ENCODE results near the gene MYO3B. TPM values are rescaled to one million over a fixed set of nuclear protein-coding genes. Genes with fewer than 3 reads are reported as not detected.

MYO3B gene
- polyA plus RNA-seq, 3 donors from 2014 or later = not detected

DNA sequence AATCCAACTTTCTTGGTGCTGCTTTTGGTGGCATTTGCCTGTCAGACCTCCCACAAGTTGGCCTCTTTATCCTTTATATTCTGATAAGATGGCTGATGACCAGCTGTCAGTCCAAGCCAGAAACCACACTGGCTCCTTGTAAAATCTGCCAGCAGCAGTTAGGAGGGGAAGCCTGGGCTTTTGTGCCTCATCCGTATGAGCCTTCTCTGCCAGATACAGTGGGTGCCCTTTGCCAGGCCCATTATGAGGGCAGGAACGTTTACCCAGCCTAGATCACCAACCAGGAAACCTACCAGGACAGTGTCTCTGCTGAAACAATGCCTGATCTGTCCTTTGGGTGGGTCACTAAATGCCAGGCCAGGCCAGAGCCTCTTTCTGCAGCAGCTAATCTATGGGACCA is 334.3 kb downstream of the MYO3B start:
- peaks cover 8 to 15% of the 10 kb centered on the region in 2 donors for H3K4me1 Mint-ChIP-seq
- peaks cover 3 to 6% (median 4%) of the 10 kb centered on the region in 3 donors for H3K27me3 Mint-ChIP-seq (ENCODE audit: low read depth in 3 of 3)
- DNase-seq = no peak
- H3K4me3 Mint-ChIP-seq = no peak overlapping the region
- no peak overlapping the region for H3K27ac Mint-ChIP-seq
- peaks cover 0 to 4% (median 0%) of the 10 kb centered on the region in 6 donors for H3K9me3 Mint-ChIP-seq
- no peaks in the 10 kb centered on the region for H3K36me3 Mint-ChIP-seq

DNA sequence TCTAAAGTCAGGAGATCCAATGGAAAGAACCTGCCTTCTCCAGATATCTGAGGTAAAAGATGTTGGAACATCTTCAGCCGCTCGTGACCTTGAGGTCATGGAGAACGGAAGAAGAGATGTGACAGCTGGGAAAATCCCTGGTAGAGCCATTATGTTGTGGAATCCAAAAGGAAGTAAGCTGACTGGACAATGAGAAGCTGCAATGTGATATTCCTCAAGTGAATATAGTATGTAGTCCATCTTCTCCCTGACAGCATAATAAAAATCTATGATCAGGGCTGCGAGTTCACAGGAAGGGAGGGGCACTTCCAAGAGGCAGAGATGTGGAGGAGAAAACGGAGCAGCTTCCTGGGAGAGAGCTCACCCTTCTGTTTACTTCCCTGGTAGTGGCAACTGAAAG is 336.2 kb downstream of the MYO3B start:
- peaks cover 2 to 4% (median 3%) of the 10 kb centered on the region in 3 donors for H3K27me3 Mint-ChIP-seq (ENCODE audit: low read depth in 3 of 3)
- no peaks in the 10 kb centered on the region for H3K4me1 Mint-ChIP-seq
- no peak overlapping the region for H3K4me3 Mint-ChIP-seq
- peaks cover 0 to 2% (median 0%) of the 10 kb centered on the region in 6 donors for H3K9me3 Mint-ChIP-seq
- no peak overlapping the region for H3K27ac Mint-ChIP-seq
- no peak for DNase-seq
- no peaks in the 10 kb centered on the region for H3K36me3 Mint-ChIP-seq

DNA sequence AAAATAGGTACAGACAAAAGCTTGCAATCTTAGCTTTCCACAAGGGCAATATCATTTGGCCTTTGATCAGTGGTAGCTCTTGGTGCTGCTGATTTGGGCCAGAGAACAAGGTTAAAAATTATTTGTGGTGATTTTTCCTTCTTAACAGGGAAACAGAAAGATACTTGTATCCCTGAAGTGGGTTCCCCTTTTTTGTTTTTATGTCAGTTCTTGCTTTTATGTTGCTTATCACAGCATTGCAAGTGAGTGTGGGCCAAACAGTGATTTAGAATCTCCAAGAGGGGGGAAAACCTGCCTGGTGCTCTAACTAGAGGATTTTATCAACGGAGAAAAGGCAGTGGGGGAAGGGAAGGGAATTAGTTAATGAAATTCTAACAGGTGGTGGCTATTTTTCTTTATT is 339.6 kb downstream of the MYO3B start:
- H3K36me3 Mint-ChIP-seq = no peaks in the 10 kb centered on the region
- no peak overlapping the region for H3K4me3 Mint-ChIP-seq
- H3K27ac Mint-ChIP-seq = no peak overlapping the region
- DNase-seq = no peak
- H3K4me1 Mint-ChIP-seq = no peaks in the 10 kb centered on the region
- peaks cover 2 to 4% (median 2%) of the 10 kb centered on the region in 3 donors for H3K27me3 Mint-ChIP-seq (ENCODE audit: low read depth in 3 of 3)
- no peaks in the 10 kb centered on the region for H3K9me3 Mint-ChIP-seq

DNA sequence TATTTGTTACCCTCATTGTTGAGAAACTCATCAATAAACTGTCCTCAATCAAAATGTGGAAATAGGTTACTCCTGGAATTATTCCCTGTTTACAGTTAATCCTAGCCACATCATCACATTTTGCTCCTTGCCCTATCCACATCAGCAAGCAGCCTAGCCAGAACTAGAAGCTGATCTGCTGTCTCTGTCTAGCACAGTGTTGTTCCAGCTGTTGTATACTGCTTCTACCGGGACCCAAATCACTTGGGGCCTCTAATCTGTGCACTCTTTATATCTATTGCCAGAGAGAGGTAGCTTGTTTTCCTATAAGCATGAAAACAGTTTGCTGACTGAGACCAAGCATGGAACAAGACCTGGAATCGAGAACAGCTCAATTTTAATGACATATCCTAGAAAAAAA is 341.0 kb downstream of the MYO3B start:
- Mint-ChIP-seq H3K27me3 (ENCODE audit: low read depth in 3 of 3) (peaks cover 0 to 4% (median 2%) of the 10 kb centered on the region in 3 donors), H3K9me3 (no peaks in the 10 kb centered on the region), H3K27ac (no peak overlapping the region), H3K4me3 (no peak overlapping the region), H3K36me3 (no peaks in the 10 kb centered on the region), H3K4me1 (no peaks in the 10 kb centered on the region)
- DNase-seq = no peak

DNA sequence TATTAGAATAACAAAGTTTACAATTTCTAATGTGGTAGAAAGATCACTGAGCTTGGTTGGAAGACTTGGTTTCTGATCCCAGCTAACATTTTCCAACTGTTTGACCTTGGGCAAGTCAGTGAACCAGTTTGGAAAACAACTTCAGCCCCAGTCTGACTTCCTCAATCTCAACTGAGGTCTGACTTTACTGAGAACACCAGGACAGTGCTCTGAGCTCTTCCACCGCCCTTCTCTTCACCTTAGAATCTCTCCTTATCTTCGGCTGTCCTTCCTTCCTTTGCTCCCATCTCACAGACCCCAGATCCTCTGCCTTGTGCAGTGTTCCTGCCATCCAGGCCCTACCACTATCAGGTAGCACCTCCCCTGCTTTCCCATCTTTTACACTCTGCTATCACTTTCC is 343.4 kb downstream of the MYO3B start:
- Mint-ChIP-seq H3K4me1 (no peaks in the 10 kb centered on the region), H3K27ac (no peak overlapping the region), H3K9me3 (no peaks in the 10 kb centered on the region), H3K36me3 (no peaks in the 10 kb centered on the region), H3K27me3 (ENCODE audit: low read depth in 3 of 3) (peaks cover 0 to 2% (median 2%) of the 10 kb centered on the region in 3 donors), H3K4me3 (no peak overlapping the region)
- no peak for DNase-seq

DNA sequence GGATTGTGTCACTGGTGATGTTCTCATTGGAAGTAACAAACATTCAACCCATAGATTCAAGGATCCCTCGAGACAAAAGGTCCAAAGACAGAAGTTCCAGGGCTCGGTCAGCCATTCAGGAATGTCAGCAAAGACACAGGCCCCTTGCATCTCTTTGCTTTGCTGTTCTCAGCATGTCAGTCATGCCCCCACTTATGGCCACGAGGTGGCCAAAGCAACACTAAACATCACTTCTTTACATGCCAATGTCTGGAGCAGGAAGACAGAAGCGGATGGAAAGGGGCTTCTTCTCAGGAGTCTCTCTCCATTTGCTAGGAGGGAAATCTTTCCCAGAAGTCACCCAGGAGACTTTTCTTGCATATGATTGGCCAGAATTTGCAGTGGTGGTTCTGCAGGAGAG is 345.6 kb downstream of the MYO3B start:
- H3K27ac Mint-ChIP-seq = no peak overlapping the region
- no peak overlapping the region for H3K4me3 Mint-ChIP-seq
- H3K4me1 Mint-ChIP-seq = no peaks in the 10 kb centered on the region
- H3K9me3 Mint-ChIP-seq = no peaks in the 10 kb centered on the region
- peaks cover 0 to 5% (median 0%) of the 10 kb centered on the region in 3 donors for H3K27me3 Mint-ChIP-seq (ENCODE audit: low read depth in 3 of 3)
- H3K36me3 Mint-ChIP-seq = no peaks in the 10 kb centered on the region
- DNase-seq = no peak

DNA sequence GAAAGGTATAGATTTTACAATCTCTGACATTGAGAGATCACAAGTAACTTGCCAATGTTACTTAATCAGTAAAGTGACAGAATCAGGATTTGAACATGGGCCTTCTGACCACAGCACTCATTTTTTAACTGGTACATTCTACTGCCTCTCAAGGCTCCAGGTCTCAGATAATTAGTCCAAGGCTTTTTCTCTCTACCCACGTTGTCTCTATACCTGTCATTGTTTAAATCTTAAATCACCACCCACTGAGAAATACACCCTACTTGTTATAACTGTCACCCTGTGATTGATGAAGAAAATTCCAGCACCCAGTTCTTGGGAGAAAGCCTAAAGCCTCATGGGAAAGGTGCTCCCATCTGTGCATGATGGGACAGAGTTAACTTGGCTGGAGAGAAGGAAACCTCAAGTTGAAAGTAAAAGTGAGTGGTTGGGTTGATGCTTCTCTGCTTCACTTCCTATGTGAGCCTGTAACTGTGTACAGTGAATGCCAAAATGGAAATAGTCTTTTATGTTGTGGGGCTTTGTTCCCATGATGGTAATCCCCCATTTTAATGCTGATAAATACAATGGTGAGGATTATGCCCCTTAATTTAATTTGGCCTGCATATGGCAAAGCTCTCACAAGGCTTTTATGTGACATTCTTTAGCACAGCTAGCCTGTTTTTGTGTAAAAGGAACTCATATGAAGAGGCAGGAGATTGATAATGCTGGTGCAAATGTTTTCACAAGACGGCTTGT is 347.1 kb downstream of the MYO3B start:
- H3K4me3 Mint-ChIP-seq = no peak overlapping the region
- H3K27me3 Mint-ChIP-seq (ENCODE audit: low read depth in 3 of 3) = peaks cover 0 to 5% (median 0%) of the 10 kb centered on the region in 3 donors
- H3K9me3 Mint-ChIP-seq = peaks cover 0 to 2% (median 0%) of the 10 kb centered on the region in 6 donors
- H3K4me1 Mint-ChIP-seq = no peaks in the 10 kb centered on the region
- H3K27ac Mint-ChIP-seq = no peak overlapping the region
- no peak for DNase-seq
- no peaks in the 10 kb centered on the region for H3K36me3 Mint-ChIP-seq

DNA sequence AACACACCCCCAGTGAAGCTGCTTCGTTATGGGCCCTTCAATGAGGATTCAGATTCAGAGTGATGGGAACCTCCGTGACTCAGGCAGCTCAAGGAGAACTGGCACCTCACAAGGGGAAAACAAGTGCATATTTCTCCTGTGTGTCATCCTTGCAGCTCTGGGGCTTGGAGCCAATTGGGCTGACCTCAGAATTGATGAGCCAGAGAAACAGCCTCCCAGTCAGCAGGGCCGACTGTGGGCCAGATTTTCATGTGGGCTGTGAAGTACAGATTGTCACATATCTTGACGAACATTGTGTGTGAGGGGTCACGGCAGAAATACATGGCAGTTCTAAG is 347.6 kb downstream of the MYO3B start:
- no peak for DNase-seq
- Mint-ChIP-seq H3K36me3 (no peaks in the 10 kb centered on the region), H3K4me3 (no peak overlapping the region), H3K9me3 (peaks cover 0 to 2% (median 0%) of the 10 kb centered on the region in 6 donors), H3K27me3 (ENCODE audit: low read depth in 3 of 3) (peaks cover 0 to 5% (median 0%) of the 10 kb centered on the region in 3 donors), H3K27ac (no peak overlapping the region), H3K4me1 (no peaks in the 10 kb centered on the region)

DNA sequence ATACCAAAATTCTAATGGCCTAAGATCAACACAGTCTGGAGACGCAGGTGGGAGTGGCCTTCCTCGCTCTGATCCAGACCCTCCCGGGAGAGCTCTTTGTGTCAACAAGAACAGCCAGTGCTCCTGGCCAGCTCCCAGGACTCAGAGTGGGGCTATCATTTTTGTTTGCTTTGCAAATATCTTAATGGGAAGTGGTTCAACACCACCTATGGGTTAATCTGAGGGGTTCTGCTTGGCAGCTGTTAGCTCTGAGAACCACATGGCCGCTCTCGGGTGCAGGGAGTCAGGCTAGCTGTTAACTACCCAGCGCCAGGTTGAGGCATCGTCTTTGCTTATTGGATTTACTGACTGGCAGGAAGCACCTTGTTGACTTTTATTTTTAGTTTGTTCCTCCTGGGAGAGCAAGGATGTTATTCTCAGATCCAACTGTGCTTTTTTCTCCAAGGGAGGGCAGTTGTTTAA is 352.4 kb downstream of the MYO3B start:
- H3K4me1 Mint-ChIP-seq = no peaks in the 10 kb centered on the region
- peaks cover 0 to 6% (median 0%) of the 10 kb centered on the region in 3 donors for H3K27me3 Mint-ChIP-seq (ENCODE audit: low read depth in 3 of 3)
- H3K36me3 Mint-ChIP-seq = no peaks in the 10 kb centered on the region
- no peak overlapping the region for H3K4me3 Mint-ChIP-seq
- peaks cover 0 to 2% (median 0%) of the 10 kb centered on the region in 6 donors for H3K9me3 Mint-ChIP-seq
- no peak overlapping the region for H3K27ac Mint-ChIP-seq
- no peak for DNase-seq

DNA sequence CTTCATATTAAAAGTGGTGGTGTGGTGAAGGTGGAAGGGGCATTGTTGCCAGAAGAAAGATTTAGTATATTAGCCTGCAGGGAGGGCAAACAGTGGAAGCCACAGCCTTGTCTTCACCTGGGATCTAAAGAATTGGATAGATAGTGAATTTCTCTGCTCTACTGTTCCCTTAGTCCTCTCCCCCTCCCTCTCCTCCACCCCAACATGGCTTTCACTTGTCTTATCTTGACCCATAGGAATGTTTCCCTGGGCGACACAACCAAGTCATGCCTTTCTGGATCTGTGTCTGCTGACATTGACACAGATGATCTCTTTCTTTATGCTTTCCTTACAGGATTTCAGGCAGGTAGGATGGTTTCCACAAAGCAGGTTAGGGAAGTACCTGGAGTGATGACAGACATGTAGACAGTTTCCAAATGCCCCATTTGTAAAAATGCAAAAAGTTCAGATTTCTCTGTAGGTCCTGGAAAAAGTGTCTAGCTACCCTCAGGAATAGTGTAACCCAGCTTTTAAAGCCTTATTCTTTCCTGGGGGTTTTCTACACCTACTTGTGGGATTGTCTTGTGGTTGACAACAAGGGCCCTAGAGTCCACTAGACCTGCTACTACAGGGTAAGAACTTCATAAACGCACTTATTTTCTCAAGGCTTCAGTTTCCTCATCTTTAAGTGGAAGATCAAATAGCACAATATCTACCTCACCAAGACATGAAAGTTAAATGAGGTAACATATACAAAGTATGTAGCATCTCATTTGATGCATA is 353.0 kb downstream of the MYO3B start:
- H3K4me3 Mint-ChIP-seq = no peak overlapping the region
- no peaks in the 10 kb centered on the region for H3K36me3 Mint-ChIP-seq
- no peak overlapping the region for H3K27ac Mint-ChIP-seq
- no peaks in the 10 kb centered on the region for H3K4me1 Mint-ChIP-seq
- H3K9me3 Mint-ChIP-seq = peaks cover 0 to 2% (median 0%) of the 10 kb centered on the region in 6 donors
- DNase-seq = no peak
- peaks cover 0 to 6% (median 0%) of the 10 kb centered on the region in 3 donors for H3K27me3 Mint-ChIP-seq (ENCODE audit: low read depth in 3 of 3)

DNA sequence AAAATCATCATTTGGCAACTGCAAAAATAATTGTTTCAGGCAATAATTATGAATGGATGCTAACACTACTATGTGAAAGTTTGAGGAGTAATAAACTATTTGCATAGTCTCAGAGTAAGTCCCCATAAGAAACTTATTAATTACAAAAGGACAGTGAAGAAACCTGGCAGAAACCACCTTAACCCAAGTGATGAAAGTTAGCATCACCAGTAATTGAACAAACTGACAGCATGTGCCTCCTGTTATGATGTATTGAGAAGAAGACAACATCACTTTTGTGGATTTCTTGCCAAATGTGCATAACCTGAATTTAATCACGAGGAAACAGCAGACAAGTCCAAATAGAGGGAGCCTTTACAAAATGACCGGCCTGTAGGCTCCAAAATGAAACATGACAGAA is 353.9 kb downstream of the MYO3B start:
- peaks cover 0 to 2% (median 0%) of the 10 kb centered on the region in 6 donors for H3K9me3 Mint-ChIP-seq
- no peaks in the 10 kb centered on the region for H3K36me3 Mint-ChIP-seq
- no peaks in the 10 kb centered on the region for H3K4me1 Mint-ChIP-seq
- DNase-seq = no peak
- no peak overlapping the region for H3K4me3 Mint-ChIP-seq
- peaks cover 0 to 6% (median 0%) of the 10 kb centered on the region in 3 donors for H3K27me3 Mint-ChIP-seq (ENCODE audit: low read depth in 3 of 3)
- no peak overlapping the region for H3K27ac Mint-ChIP-seq

DNA sequence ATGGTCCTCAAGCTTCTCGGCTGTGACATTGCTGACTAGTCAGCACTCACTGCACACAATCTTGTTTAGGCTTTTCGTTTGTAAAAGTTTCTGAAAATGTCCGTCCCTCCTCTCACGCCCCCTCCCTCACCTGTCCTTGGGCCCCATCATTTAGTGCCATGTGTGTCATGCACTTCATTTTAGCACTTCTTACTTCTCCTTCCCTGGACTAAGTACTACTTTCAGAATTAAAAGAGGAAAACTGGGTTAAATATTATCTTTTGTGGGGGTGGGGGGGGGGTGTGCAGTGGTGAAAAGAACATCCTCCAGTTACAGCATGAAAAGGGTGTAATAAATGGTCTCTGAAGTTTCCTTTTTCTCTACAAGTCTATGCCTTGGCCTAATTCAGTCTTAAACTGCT is 355.2 kb downstream of the MYO3B start:
- no peaks in the 10 kb centered on the region for H3K4me1 Mint-ChIP-seq
- H3K36me3 Mint-ChIP-seq = no peaks in the 10 kb centered on the region
- H3K4me3 Mint-ChIP-seq = no peak overlapping the region
- H3K27ac Mint-ChIP-seq = no peak overlapping the region
- H3K9me3 Mint-ChIP-seq = peaks cover 0 to 2% (median 0%) of the 10 kb centered on the region in 6 donors
- no peak for DNase-seq
- H3K27me3 Mint-ChIP-seq (ENCODE audit: low read depth in 3 of 3) = peaks cover 0 to 4% (median 0%) of the 10 kb centered on the region in 3 donors

DNA sequence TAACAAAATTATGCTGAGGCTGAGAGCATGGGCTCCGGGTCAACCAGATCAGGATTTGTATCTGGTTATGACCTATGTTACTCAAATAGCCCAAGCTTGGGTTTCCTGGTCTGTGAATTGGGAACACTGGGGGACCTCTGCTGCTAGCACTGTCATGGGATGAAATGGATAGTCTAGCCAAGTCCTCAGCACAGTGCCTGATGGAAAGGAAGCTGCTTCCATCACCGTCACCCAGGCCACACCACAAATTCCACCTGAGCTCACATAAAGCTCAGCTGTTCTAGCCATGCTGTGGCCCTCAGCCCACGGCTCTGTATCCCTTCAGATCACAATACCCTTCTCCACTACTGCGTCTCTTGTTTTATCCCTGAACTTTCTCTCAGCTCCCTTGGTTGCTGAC is 357.6 kb downstream of the MYO3B start:
- Mint-ChIP-seq H3K27ac (no peak overlapping the region), H3K9me3 (no peaks in the 10 kb centered on the region), H3K4me3 (no peak overlapping the region), H3K36me3 (no peaks in the 10 kb centered on the region), H3K4me1 (no peaks in the 10 kb centered on the region), H3K27me3 (ENCODE audit: low read depth in 3 of 3) (peaks cover 0 to 2% (median 1%) of the 10 kb centered on the region in 3 donors)
- no peak for DNase-seq

DNA sequence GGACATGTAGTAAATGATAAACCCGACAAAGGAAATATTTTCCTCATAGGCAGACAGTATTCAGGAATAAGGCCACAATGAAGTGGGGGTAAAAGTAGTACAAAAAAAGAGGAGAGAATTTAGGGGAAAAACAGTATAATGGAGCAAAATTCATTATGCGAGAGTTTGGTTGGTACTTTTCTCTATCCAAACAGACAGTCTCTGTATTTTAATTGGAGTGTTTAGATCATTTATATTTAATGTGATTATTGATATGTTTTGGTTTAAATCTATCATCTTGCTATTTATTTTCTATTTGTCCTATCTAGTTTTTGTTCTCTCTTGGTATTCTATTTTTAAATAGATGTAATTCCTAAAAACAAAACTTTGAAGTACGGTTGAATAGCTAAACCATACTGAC is 366.9 kb downstream of the MYO3B start:
- H3K9me3 Mint-ChIP-seq = peaks cover 0 to 6% (median under 1%) of the 10 kb centered on the region in 6 donors
- DNase-seq = no peak
- no peak overlapping the region for H3K27ac Mint-ChIP-seq
- no peaks in the 10 kb centered on the region for H3K4me1 Mint-ChIP-seq
- H3K4me3 Mint-ChIP-seq = no peak overlapping the region
- peaks cover 3 to 4% (median 3%) of the 10 kb centered on the region in 3 donors for H3K27me3 Mint-ChIP-seq (ENCODE audit: low read depth in 3 of 3)
- H3K36me3 Mint-ChIP-seq = peaks cover 0 to 5% (median 0%) of the 10 kb centered on the region in 3 donors

Measured in immature natural killer cell (primary cell).